AG09309 (cell line): ENCODE measurements around the gene TBCD.
A peak's percentile ranks its signal among the peaks of the same experiment; 100 is the strongest.

Experiments used
- DNase-seq: peaks from one replicate; pipeline ENCODE4 v3.0.0-alpha.2; 2010; ENCODE audit warnings: low read depth
- H3K4me3 ChIP-seq: 2 replicates; pipeline ENCODE4 v1.5.1; 2011; ENCODE audit warnings: mild to moderate bottlenecking, low read depth, low read length, moderate library complexity; ENCODE audit not compliant: control insufficient read depth
- TF ChIP-seq, protein P1 (sequence below): IDR thresholded peaks from 2 replicates; pipeline ENCODE4 v1.5.1; 2011; ENCODE audit warnings: mild to moderate bottlenecking, low read depth, low read length, inconsistent platforms; ENCODE audit not compliant: insufficient read depth, control insufficient read depth; ENCODE audit errors: missing control alignments

The TBCD gene

DNA sequence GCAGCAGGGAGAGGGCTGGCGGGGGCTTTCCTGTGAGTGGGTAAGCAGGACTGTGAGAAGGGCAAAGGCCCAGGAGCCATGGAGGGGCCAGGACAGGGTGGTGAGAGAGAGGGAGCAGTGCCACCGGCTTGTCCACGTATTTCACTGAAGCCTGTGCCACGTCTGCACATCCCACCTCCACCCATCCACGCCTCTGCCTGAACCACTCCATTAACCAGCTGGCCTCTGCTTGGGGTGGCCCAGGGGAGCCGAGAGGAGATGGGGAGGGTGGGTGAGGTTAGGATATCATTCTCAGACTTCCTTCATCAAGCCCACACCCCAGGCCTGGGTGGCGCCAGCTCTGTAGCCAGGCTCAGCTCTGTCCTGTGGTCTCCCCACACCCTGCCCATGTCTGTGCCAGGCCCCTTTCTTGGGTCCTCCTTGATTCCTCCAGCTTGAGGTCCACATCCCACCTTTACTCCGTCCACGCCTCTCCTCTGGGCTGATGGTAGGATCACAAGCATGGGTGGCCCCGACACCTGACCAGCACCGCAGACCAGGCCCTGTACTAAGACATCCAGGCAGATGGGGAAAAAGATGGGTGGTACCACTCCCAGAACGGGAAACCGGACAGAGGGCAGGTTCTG is 19.6 kb upstream of the TBCD start:
- DNase-seq = no peak
- TF ChIP-seq, protein P1, sequence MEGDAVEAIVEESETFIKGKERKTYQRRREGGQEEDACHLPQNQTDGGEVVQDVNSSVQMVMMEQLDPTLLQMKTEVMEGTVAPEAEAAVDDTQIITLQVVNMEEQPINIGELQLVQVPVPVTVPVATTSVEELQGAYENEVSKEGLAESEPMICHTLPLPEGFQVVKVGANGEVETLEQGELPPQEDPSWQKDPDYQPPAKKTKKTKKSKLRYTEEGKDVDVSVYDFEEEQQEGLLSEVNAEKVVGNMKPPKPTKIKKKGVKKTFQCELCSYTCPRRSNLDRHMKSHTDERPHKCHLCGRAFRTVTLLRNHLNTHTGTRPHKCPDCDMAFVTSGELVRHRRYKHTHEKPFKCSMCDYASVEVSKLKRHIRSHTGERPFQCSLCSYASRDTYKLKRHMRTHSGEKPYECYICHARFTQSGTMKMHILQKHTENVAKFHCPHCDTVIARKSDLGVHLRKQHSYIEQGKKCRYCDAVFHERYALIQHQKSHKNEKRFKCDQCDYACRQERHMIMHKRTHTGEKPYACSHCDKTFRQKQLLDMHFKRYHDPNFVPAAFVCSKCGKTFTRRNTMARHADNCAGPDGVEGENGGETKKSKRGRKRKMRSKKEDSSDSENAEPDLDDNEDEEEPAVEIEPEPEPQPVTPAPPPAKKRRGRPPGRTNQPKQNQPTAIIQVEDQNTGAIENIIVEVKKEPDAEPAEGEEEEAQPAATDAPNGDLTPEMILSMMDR = no peak
- no peak overlapping the region for H3K4me3 ChIP-seq

DNA sequence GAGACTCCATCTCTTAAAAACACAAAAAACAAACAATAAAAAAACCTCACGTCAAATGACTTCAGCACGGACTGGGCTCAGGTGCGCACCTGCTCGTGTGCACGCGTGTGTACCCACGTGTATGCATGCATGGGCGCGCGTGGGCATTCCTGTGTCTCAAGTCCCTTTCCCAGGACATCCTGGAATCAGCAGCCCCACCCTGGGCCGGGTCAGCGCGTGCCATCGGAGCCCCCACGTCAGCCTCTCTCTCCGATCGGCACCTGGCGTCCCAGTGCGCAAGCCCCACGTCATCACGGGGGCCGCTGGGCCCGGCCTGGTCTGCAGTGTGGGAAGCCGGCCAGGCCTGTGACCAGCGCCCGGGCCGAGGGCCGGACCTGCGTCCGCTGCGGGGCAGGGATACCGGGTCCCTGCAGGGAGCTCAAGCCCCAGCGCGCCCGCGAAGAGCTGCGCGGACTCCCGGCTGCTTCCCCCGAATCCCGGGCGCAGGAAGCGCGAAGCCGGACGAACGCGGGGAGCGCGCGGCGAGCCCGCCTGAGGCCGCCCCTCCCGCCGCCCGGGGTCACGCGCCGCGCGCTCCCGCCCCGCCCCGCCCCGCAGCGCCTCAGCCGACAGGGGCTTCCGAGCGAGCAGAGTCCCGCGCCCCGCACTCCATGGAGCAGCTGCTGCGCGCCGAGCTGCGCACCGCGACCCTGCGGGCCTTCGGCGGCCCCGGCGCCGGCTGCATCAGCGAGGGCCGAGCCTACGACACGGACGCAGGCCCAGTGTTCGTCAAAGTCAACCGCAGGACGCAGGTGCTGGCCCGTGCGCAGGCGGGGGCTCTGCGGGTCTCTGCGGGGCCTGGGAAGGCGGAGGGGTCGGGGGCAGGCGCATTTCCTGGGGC is 16.6 kb upstream of the TBCD start, which contains the start of gene FN3K:
TSS of gene FN3K (plus strand) at position 629 of the 880 bp plus-strand sequence. CDS start at position 651, 22 bp downstream.
- H3K4me3 ChIP-seq = peak within 1 kb of the TSS; percentile 52
- DNase-seq = peak; percentile 17
- TF ChIP-seq, protein P1 = no peak

DNA sequence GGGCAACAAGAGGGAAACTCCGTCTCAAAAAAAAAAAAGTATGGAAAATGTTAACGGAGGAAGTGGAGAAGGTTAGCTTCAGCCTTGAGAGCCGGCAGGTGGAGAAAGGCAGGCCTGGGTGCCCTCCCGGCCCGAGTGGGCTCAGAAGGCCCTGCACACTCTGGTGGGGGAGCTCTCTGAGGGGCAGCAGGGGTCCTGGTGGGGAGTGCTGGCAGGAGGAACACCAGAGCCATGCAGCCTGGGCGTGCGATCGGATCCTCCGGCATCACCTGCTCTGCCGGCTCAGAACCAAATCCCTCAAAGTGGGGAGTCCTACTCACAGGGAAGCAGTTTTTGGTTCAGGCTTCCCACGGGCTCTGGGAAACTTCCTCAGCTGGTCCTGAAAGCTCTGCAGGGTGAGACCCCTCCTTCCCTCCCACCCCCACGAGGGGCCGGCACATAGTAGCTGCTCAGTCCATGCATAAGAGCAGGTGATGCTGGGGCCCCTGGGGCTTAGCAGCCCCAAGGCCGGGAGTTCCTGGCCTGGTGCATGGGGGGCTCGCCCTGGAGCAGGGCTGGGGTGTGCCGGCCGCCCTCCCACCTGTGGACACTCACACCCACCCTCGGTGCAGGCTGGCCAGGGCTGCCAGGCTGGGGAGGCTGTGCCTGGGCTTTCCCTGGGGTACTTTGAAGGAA is 15.2 kb upstream of the TBCD start:
- H3K4me3 ChIP-seq = no peak overlapping the region
- DNase-seq = no peak
- TF ChIP-seq, protein P1 = no peak

DNA sequence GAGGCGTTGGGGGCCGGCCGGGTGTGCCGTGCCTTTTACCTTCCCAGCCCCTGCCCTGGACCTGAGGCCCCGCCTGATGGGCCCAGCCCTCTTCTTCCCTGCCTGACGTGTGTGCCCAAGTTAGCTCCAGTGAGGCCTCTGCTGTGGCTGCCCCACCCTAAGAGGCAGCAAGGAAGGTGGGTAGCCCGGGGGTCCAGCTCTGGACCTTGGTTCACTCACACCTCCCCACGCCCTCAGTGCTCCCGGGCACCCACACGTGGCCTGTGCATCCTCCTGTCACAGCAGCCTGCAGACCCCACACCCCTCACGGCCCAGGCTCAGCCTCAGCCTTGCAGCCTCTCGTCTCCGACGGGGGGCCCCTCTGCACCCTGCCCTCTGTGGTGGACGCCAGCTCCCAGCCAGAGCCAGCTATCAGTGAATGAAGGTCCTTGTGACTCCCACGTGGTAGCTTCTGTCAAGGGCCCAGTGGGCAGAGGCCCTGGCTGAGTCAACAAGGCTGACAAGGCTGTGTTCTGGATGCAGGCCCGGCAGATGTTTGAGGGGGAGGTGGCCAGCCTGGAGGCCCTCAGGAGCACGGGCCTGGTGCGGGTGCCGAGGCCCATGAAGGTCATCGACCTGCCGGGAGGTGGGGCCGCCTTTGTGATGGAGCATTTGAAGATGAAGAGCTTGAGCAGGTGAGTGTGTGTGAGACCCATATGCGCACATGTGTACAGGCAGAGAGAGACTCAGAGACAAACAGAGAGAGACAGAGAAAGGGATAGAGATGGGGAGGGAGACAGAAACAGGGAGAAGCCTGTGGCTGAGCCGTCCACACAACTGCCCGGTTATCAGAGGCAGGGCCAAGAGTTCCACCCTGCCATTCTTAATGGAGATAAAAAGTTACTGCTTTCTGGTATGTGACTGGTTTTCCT is 13.6 kb upstream of the TBCD start:
- no peak overlapping the region for H3K4me3 ChIP-seq
- TF ChIP-seq, protein P1 = no peak
- no peak for DNase-seq

DNA sequence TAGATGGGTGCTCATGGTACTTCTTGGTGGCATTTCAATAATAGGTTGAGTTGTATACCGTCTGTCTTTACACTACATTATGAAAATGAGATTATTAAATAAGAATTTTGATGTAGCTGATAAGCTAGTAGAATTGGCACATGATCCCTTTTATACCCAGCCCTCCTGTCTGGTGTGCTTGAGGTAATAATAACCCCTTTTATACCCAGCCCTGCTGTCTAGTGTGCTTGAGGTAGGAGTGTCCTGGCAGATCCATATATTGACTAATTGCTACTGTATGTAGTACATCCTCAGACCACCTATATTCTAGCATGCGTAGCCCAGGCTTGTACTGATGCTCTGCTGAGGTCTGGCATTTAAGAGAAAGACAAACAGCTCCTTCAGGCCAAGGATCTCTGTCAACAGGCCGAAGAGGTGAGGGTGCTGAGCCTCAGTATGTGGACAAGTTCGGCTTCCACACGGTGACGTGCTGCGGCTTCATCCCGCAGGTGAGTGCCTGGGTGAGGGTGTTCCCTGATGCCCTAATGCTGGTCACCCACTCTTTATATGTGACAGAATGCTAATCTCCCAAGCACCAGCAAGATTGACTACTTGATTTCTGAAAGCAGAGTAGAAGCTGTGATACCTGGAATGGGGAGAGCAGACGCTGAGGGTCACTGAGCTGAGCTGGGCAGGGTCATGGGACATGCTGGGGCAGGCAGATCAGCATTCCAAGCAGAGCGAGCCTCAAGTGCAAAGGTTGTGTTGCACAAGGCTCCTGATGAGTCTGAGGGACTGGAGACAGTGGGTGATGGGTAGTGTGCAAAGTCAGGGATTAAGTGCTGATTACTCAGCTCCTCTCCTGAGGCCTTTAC is 10.7 kb upstream of the TBCD start:
- H3K4me3 ChIP-seq = no peak overlapping the region
- TF ChIP-seq, protein P1 = no peak
- DNase-seq = no peak
